ENCODE results near the gene RFNG.

Gene RFNG

GRCh38 chr17:82015311-82015971 is 36.2 kb downstream of the RFNG start:
- peaks cover 36% of the 10 kb centered on the region for H3K4me1 ChIP-seq (ENCODE audit: insufficient read depth, insufficient read length)
- H3K9ac ChIP-seq (ENCODE audit: insufficient read length, low read depth), result peak overlapping the region; percentile 50
- DNase-seq (ENCODE audit: low read depth, low spot score), result no peak
- no peak overlapping the region for H3K4me3 ChIP-seq (ENCODE audit: insufficient read length, low read depth)
- TF ChIP-seq YY1 (IDR thresholded peaks at IDR 0.05; ENCODE audit: insufficient read depth, insufficient read length) (no peak), SUZ12 (IDR thresholded peaks at IDR 0.05; ENCODE audit: extremely low read depth, insufficient read depth, insufficient read length) (no peak), ZNF274 (IDR thresholded peaks at IDR 0.05; ENCODE audit: low read depth, low read length) (no peak)
- H3K27me3 ChIP-seq (ENCODE audit: insufficient read depth, insufficient read length), result no peaks in the 10 kb centered on the region
- H3K9me3 ChIP-seq (ENCODE audit: insufficient read depth, low read length), result no peaks in the 10 kb centered on the region
- peaks cover 56% of the 10 kb centered on the region for H3K36me3 ChIP-seq (ENCODE audit: insufficient read depth, insufficient read length, low read length)

- no peak overlapping the region for H3K4me3 ChIP-seq (ENCODE audit: insufficient read length, low read depth)
- H3K27me3 ChIP-seq (ENCODE audit: insufficient read depth, insufficient read length), result no peaks in the 10 kb centered on the region
- peaks cover 33% of the 10 kb centered on the region for H3K4me1 ChIP-seq (ENCODE audit: insufficient read depth, insufficient read length)
- no peak for TF ChIP-seq SUZ12 (IDR thresholded peaks at IDR 0.05; ENCODE audit: extremely low read depth, insufficient read depth, insufficient read length)
- no peak for TF ChIP-seq YY1 (IDR thresholded peaks at IDR 0.05; ENCODE audit: insufficient read depth, insufficient read length)
- no peak for TF ChIP-seq ZNF274 (IDR thresholded peaks at IDR 0.05; ENCODE audit: low read depth, low read length)
- H3K9ac ChIP-seq (ENCODE audit: insufficient read length, low read depth), result peak overlapping the region; percentile 33
- H3K36me3 ChIP-seq (ENCODE audit: insufficient read depth, insufficient read length, low read length), result peaks cover 57% of the 10 kb centered on the region
- DNase-seq (ENCODE audit: low read depth, low spot score), result no peak
- H3K9me3 ChIP-seq (ENCODE audit: insufficient read depth, low read length), result no peaks in the 10 kb centered on the region
Observed at GRCh38 chr17:82014971-82015310, 36.7 kb downstream of the RFNG start.

DNA sequence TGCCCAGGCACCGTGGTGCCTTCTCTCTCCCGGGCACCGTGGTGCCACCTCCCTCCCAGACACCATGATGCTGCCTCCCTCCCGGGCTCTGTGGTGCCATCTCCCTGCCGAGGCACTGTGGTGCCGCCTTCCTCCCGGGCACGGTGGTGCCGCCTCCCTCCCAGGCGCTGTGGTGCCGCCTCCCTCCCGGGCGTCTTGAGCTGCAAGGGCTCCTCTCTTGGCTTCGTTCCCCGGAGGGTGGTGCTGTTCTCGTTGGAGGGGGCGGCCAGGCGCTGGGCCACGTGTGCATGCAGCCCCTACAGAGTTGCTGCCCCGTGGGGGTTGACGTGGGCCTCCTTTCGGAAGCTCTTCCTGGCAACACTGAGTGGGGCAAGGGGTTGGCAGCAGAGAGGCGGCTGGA is 37.2 kb downstream of the RFNG start:
- DNase-seq (ENCODE audit: low read depth, low spot score), result no peak
- H3K36me3 ChIP-seq (ENCODE audit: insufficient read depth, insufficient read length, low read length), result peaks cover 57% of the 10 kb centered on the region

DNA sequence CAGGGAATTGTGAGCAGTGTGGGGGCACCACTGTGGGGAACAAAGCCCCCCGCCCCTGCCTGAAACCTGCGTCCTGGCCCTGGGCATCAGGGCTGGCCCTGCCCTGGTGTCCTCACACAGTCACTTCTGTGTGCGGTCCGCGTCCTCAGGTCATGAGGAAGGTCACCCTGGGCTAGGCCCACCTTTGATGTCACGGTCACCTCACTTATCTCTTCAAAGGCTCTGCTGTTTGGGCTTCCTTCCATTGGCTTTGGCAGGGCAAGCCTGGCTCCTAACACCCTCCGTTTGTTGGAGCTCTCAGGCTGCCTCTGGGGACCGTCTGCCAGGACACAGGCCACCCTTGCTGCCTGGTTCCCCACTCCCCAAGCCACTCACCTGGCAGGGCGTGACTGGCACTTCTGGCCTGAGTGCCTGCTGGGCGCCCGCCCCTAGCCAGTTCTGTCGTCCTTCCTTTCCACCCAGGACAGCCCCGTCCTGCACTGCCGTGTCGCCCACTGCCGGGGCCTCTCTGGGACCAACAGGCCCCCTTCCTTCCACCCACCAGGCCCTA is 37.8 kb downstream of the RFNG start:
- H3K4me3 ChIP-seq (ENCODE audit: insufficient read length, low read depth), result no peak overlapping the region
- H3K4me1 ChIP-seq (ENCODE audit: insufficient read depth, insufficient read length), result peaks cover 33% of the 10 kb centered on the region
- DNase-seq (ENCODE audit: low read depth, low spot score), result no peak
- no peaks in the 10 kb centered on the region for H3K27me3 ChIP-seq (ENCODE audit: insufficient read depth, insufficient read length)
- H3K9ac ChIP-seq (ENCODE audit: insufficient read length, low read depth), result peak overlapping the region; percentile 74
- peaks cover 57% of the 10 kb centered on the region for H3K36me3 ChIP-seq (ENCODE audit: insufficient read depth, insufficient read length, low read length)
- H3K9me3 ChIP-seq (ENCODE audit: insufficient read depth, low read length), result no peaks in the 10 kb centered on the region
- TF ChIP-seq SUZ12 (IDR thresholded peaks at IDR 0.05; ENCODE audit: extremely low read depth, insufficient read depth, insufficient read length) (no peak), YY1 (IDR thresholded peaks at IDR 0.05; ENCODE audit: insufficient read depth, insufficient read length) (no peak), ZNF274 (IDR thresholded peaks at IDR 0.05; ENCODE audit: low read depth, low read length) (no peak)

More for the DNA sequence above, 37.2 kb downstream of the RFNG start:
- TF ChIP-seq ZNF274 (IDR thresholded peaks at IDR 0.05; ENCODE audit: low read depth, low read length) (no peak), SUZ12 (IDR thresholded peaks at IDR 0.05; ENCODE audit: extremely low read depth, insufficient read depth, insufficient read length) (no peak), YY1 (IDR thresholded peaks at IDR 0.05; ENCODE audit: insufficient read depth, insufficient read length) (no peak)
- peaks cover 33% of the 10 kb centered on the region for H3K4me1 ChIP-seq (ENCODE audit: insufficient read depth, insufficient read length)
- no peaks in the 10 kb centered on the region for H3K27me3 ChIP-seq (ENCODE audit: insufficient read depth, insufficient read length)
- no peaks in the 10 kb centered on the region for H3K9me3 ChIP-seq (ENCODE audit: insufficient read depth, low read length)
- no peak overlapping the region for H3K4me3 ChIP-seq (ENCODE audit: insufficient read length, low read depth)
- H3K9ac ChIP-seq (ENCODE audit: insufficient read length, low read depth), result peak overlapping the region; percentile 38

- Histone ChIP-seq H3K9ac (ENCODE audit: insufficient read length, low read depth) (peak overlapping the region; percentile 74), H3K36me3 (ENCODE audit: insufficient read depth, insufficient read length, low read length) (peaks cover 52% of the 10 kb centered on the region), H3K27me3 (ENCODE audit: insufficient read depth, insufficient read length) (no peaks in the 10 kb centered on the region), H3K4me1 (ENCODE audit: insufficient read depth, insufficient read length) (peaks cover 36% of the 10 kb centered on the region), H3K9me3 (ENCODE audit: insufficient read depth, low read length) (no peaks in the 10 kb centered on the region), H3K4me3 (ENCODE audit: insufficient read length, low read depth) (no peak overlapping the region)
- DNase-seq (ENCODE audit: low read depth, low spot score), result no peak
- TF ChIP-seq SUZ12 (IDR thresholded peaks at IDR 0.05; ENCODE audit: extremely low read depth, insufficient read depth, insufficient read length), result no peak
- no peak for TF ChIP-seq YY1 (IDR thresholded peaks at IDR 0.05; ENCODE audit: insufficient read depth, insufficient read length)
- no peak for TF ChIP-seq ZNF274 (IDR thresholded peaks at IDR 0.05; ENCODE audit: low read depth, low read length)
Observed at GRCh38 chr17:82013341-82013740, 38.3 kb downstream of the RFNG start.

DNA sequence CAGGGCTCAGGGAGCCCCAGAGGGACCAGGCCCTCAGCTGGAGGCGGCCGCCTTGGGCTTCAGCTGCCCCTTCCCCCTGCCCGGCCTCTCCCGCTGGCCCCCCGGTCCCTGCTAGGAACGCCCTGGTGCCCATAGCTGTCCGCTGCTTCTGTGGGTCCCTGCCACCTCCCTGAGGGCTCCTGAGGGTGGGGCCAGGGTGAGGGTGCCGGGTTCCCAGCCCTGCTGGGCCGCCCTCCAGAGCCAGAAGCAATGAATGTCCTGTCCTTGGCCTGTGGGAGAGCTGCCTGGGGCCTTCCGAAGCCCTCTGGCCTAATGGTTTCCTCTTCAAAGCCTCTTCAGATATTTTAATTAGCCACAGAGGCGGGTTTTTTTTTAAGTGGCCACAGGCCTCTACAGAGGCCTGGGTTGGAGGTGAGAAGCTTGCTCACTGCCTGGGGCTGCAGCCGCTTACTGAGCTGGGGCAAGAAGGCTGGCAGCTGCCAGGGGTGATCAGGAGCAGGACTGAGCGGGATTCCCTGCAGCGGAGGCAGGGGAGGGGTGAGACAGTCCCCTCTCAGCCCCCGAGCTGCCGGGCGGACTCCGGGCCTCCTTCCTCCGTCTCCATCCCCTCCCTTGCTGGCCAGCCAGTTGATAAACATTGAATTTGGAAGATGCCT is 38.8 kb downstream of the RFNG start:
- H3K4me3 ChIP-seq (ENCODE audit: insufficient read length, low read depth), result no peak overlapping the region
- no peak for DNase-seq (ENCODE audit: low read depth, low spot score)
- H3K9me3 ChIP-seq (ENCODE audit: insufficient read depth, low read length), result no peaks in the 10 kb centered on the region
- H3K9ac ChIP-seq (ENCODE audit: insufficient read length, low read depth), result peak overlapping the region; percentile 79
- peaks cover 40% of the 10 kb centered on the region for H3K4me1 ChIP-seq (ENCODE audit: insufficient read depth, insufficient read length)
- no peaks in the 10 kb centered on the region for H3K27me3 ChIP-seq (ENCODE audit: insufficient read depth, insufficient read length)
- TF ChIP-seq ZNF274 (IDR thresholded peaks at IDR 0.05; ENCODE audit: low read depth, low read length), result no peak
- no peak for TF ChIP-seq YY1 (IDR thresholded peaks at IDR 0.05; ENCODE audit: insufficient read depth, insufficient read length)
- no peak for TF ChIP-seq SUZ12 (IDR thresholded peaks at IDR 0.05; ENCODE audit: extremely low read depth, insufficient read depth, insufficient read length)
- peaks cover 47% of the 10 kb centered on the region for H3K36me3 ChIP-seq (ENCODE audit: insufficient read depth, insufficient read length, low read length)

GRCh38 chr17:82012261-82012639 is 39.4 kb downstream of the RFNG start:
- no peak overlapping the region for H3K4me3 ChIP-seq (ENCODE audit: insufficient read length, low read depth)
- H3K9ac ChIP-seq (ENCODE audit: insufficient read length, low read depth), result peak overlapping the region; percentile 79
- no peaks in the 10 kb centered on the region for H3K27me3 ChIP-seq (ENCODE audit: insufficient read depth, insufficient read length)
- no peaks in the 10 kb centered on the region for H3K9me3 ChIP-seq (ENCODE audit: insufficient read depth, low read length)
- DNase-seq (ENCODE audit: low read depth, low spot score), result no peak
- peaks cover 45% of the 10 kb centered on the region for H3K4me1 ChIP-seq (ENCODE audit: insufficient read depth, insufficient read length)
- TF ChIP-seq ZNF274 (IDR thresholded peaks at IDR 0.05; ENCODE audit: low read depth, low read length) (no peak), SUZ12 (IDR thresholded peaks at IDR 0.05; ENCODE audit: extremely low read depth, insufficient read depth, insufficient read length) (no peak), YY1 (IDR thresholded peaks at IDR 0.05; ENCODE audit: insufficient read depth, insufficient read length) (no peak)
- peaks cover 46% of the 10 kb centered on the region for H3K36me3 ChIP-seq (ENCODE audit: insufficient read depth, insufficient read length, low read length)
